Effector memory CD4-positive, alpha-beta T cell (primary cell): ENCODE data around the gene FAM228B.
"Not testable (repeated sequence)": the region's sequence is repeated elsewhere in the genome, so short reads cannot be mapped to it uniquely, and the experiment has no call there.

Experiments
- DNase-seq, 3 donors: peaks; one replicate each; pipeline ENCODE4 v3.0.0-alpha.2; 2020
- H3K27ac ChIP-seq: 2 replicates; pipeline ENCODE4 v1.7.0; 2013; ENCODE audit warnings: mild to moderate bottlenecking, low read length, moderate library complexity; ENCODE audit not compliant: insufficient read depth, poor library complexity, severe bottlenecking
- H3K27me3 ChIP-seq: replicated peaks from 2 replicates; pipeline ENCODE4 v1.7.0; 2013; ENCODE audit warnings: mild to moderate bottlenecking, low read length; ENCODE audit not compliant: insufficient read depth, control insufficient read depth, poor library complexity, severe bottlenecking
- H3K36me3 ChIP-seq: 2 replicates; pipeline ENCODE4 v1.7.0; 2013; ENCODE audit warnings: mild to moderate bottlenecking, low read length, moderate library complexity; ENCODE audit not compliant: control insufficient read depth, insufficient read depth
- H3K4me1 ChIP-seq: 2 replicates; pipeline ENCODE4 v1.7.0; 2013; ENCODE audit warnings: low read length, mild to moderate bottlenecking; ENCODE audit not compliant: control insufficient read depth, insufficient read depth, poor library complexity, severe bottlenecking
- H3K4me3 ChIP-seq: 2 replicates; pipeline ENCODE4 v1.7.0; 2013; ENCODE audit warnings: low read length, low read depth, mild to moderate bottlenecking; ENCODE audit not compliant: insufficient read depth, poor library complexity, severe bottlenecking
- H3K9me3 ChIP-seq: 2 replicates; pipeline ENCODE4 v1.7.0; 2013; ENCODE audit warnings: mild to moderate bottlenecking, low read length, moderate library complexity; ENCODE audit not compliant: control insufficient read depth

Gene FAM228B

DNA sequence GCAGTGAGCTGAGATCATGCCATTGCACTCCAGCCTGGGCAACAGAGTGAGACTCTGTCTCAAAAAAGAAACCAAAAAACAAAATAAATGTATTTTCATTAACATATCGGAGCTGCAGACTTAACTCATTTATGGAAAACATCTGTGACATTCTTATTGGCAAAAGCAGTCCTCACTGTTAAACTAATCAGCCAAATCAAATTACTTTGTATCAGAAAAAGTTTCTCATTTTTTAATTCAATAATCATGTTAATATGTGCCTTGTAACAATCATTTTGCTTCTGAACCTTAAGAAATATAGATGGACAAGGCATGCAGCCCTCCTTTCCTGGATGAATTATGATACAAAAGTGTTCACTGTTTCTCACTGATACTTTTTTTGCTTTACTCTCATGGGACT is 20.6 kb upstream of the FAM228B start:
- H3K9me3 ChIP-seq = no peaks in the 10 kb centered on the region
- no peak overlapping the region for H3K4me3 ChIP-seq
- H3K36me3 ChIP-seq = no peaks in the 10 kb centered on the region
- H3K27ac ChIP-seq = no peak overlapping the region
- no peak for DNase-seq
- no peaks in the 10 kb centered on the region for H3K27me3 ChIP-seq
- no peaks in the 10 kb centered on the region for H3K4me1 ChIP-seq

- Histone ChIP-seq H3K27me3 (no peaks in the 10 kb centered on the region), H3K27ac (no peak overlapping the region), H3K36me3 (no peaks in the 10 kb centered on the region), H3K4me1 (no peaks in the 10 kb centered on the region), H3K9me3 (no peaks in the 10 kb centered on the region), H3K4me3 (no peak overlapping the region)
- no peak for DNase-seq
These were observed 19.1 kb upstream of the FAM228B start for GRCh38 chr2:24104110-24104650.

DNA sequence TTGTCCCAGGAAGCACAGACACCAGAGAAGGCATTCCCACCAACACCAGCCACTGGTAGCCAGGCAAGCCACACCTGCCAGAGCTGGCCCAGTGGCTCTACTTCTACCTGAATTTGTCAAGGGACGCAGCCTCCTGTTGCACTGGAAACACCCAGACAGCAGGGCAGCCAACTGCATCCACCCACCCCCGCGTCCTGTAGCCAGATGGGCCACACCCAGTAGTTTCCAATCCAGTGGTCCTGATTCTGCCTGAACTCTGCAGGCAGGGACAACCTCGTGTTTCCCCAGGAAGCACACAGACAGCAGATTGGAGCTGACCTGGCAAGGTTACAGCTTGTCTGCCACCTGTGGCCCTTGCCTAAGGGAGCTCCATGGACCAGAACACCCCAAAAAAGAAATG is 18.4 kb upstream of the FAM228B start:
- no peak overlapping the region for H3K27ac ChIP-seq
- H3K4me3 ChIP-seq = no peak overlapping the region
- DNase-seq = no peak
- H3K36me3 ChIP-seq = no peaks in the 10 kb centered on the region
- H3K9me3 ChIP-seq = no peaks in the 10 kb centered on the region
- no peaks in the 10 kb centered on the region for H3K27me3 ChIP-seq
- no peaks in the 10 kb centered on the region for H3K4me1 ChIP-seq

GRCh38 chr2:24105816-24106215 is 17.5 kb upstream of the FAM228B start:
- Histone ChIP-seq H3K36me3 (no peaks in the 10 kb centered on the region), H3K4me1 (no peaks in the 10 kb centered on the region), H3K9me3 (no peaks in the 10 kb centered on the region), H3K4me3 (no peak overlapping the region), H3K27me3 (no peaks in the 10 kb centered on the region), H3K27ac (no peak overlapping the region)
- no peak for DNase-seq

DNA sequence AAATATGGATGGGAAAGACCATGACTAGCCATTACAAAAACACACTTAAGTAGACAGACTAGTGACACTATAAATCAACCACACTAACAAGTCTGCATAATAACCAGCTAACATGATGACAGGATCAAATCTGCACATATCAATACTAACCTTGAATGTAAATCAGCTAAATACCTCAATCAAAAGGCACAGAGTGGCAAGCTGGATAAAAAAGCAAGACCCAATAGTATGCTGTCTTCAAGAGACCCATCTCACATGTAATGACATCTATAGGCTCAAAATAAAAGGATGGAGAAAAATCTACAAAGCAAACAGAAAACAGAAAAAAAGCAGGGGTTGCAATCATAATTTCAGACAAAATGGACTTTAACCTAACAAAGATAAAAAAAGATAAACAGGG is 16.5 kb upstream of the FAM228B start:
- Histone ChIP-seq H3K9me3 (no peaks in the 10 kb centered on the region), H3K4me3 (no peak overlapping the region), H3K36me3 (no peaks in the 10 kb centered on the region), H3K27ac (no peak overlapping the region), H3K27me3 (no peaks in the 10 kb centered on the region), H3K4me1 (no peaks in the 10 kb centered on the region)
- no peak for DNase-seq

DNA sequence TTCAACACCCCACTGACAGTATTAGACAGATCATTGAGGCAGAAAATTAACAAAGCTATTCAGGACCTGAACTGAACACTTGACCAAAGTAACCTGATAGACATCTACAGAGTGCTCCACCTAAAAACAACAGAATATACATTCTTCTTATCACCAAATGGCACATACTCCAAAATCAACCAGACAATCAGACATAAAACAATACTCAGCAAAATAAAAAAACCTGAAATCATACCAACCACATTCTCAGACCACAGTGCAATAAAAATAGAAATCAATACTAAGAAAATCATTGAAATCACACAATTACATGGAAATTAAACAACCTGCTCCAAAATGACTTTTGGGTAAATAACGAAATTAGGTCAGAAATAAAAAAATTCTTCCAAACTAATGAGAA is 15.9 kb upstream of the FAM228B start:
- no peak overlapping the region for H3K27ac ChIP-seq
- no peaks in the 10 kb centered on the region for H3K4me1 ChIP-seq
- H3K27me3 ChIP-seq = no peaks in the 10 kb centered on the region
- no peaks in the 10 kb centered on the region for H3K36me3 ChIP-seq
- no peak for DNase-seq
- no peak overlapping the region for H3K4me3 ChIP-seq
- no peaks in the 10 kb centered on the region for H3K9me3 ChIP-seq

GRCh38 chr2:24109431-24109830 is 13.8 kb upstream of the FAM228B start:
- DNase-seq, H3K9me3 ChIP-seq, H3K4me1 ChIP-seq, H3K4me3 ChIP-seq, H3K36me3 ChIP-seq, H3K27me3 ChIP-seq, H3K27ac ChIP-seq: not testable (repeated sequence)

DNA sequence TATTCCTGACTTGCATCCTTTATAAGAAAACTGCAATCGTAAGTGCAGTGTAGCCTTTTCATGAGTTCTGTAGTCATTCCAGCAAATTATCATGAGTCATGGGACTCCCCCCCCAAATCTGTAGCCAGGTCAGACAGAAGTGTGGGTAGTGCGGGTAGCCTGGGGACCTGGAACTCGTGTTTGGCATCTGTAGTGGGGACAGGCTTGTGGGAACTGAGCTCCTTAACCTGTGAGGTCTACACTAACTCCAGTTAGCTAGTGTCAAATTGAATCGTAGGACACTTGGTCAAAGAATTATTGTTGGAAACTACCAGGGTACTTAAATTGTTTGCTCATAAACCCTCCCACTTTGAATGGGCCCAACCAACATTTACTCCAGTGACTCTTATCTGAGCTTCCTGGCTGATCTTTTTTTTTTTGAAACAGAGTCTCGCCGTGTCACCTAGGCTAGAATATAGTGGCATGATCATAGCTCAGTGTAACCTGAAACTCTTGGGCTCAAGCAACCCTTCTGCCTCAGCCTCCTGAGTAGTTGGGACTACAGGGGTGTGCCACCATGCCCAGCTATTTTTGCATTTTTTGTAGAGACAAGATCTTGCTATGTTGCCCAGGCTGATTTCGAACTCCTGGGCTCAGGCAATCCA is 12.5 kb upstream of the FAM228B start:
- Histone ChIP-seq H3K9me3 (no peaks in the 10 kb centered on the region), H3K36me3 (no peaks in the 10 kb centered on the region), H3K4me1 (no peaks in the 10 kb centered on the region), H3K27ac (no peak overlapping the region), H3K4me3 (no peak overlapping the region), H3K27me3 (no peaks in the 10 kb centered on the region)
- DNase-seq = no peak

GRCh38 chr2:24111407-24111901 is 11.8 kb upstream of the FAM228B start:
- Histone ChIP-seq H3K9me3 (no peaks in the 10 kb centered on the region), H3K4me1 (no peaks in the 10 kb centered on the region), H3K27me3 (no peaks in the 10 kb centered on the region), H3K27ac (no peak overlapping the region), H3K4me3 (no peak overlapping the region), H3K36me3 (no peaks in the 10 kb centered on the region)
- no peak for DNase-seq

DNA sequence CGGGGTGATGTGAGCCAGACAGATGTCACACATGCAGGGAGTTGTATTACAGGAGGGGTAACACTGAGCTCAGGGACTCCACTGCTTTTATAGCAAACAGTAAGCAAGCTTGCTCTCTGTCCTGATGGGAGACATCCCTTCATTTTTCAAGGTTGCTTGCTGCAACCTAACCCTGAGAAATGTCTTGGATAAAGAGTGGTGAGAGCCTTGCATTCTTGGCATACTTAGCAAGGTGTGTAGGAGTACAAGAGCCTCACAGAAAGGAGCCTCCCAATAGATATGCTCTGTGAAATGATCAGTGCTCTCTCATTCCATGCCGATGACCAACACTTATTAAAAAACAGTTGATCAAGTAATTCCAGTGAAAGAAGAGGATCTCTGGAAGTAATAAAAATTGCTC is 8.2 kb upstream of the FAM228B start:
- DNase-seq = no peak
- Histone ChIP-seq H3K27ac (no peak overlapping the region), H3K36me3 (no peaks in the 10 kb centered on the region), H3K27me3 (no peaks in the 10 kb centered on the region), H3K4me1 (no peaks in the 10 kb centered on the region), H3K4me3 (no peak overlapping the region), H3K9me3 (no peaks in the 10 kb centered on the region)
